ENCODE results near the gene KDELR1. TPM values are rescaled to one million over a fixed set of nuclear protein-coding genes. Genes with fewer than 3 reads are reported as not detected.

Gene KDELR1
- total and polyA plus RNA-seq, 8 donors: 58.7 to 113 (median 83.3) TPM

- no peak for ATAC-seq
- intact Hi-C loops (cut with DNase I): no loop called here
- Histone ChIP-seq H3K27me3 (no peaks in the 10 kb centered on the region), H3K36me3 (no peaks in the 10 kb centered on the region), H3K4me3 (no peak overlapping the region), H3K4me1 (no peaks in the 10 kb centered on the region), H3K9me3 (no peaks in the 10 kb centered on the region), H3K27ac (no peak overlapping the region)
- no peak for FAIRE-seq
- 93% methylated on average over 5 of the region's 5 CpGs for WGBS, 2 donors
- DNase-seq: no peak
- no peak for TF ChIP-seq CTCF (IDR thresholded peaks at IDR 0.05)
These were observed 32.2 kb downstream of the KDELR1 start for GRCh38 chr19:48359123-48359522.

GRCh38 chr19:48355365-48355954 lies 35.9 kb downstream of the KDELR1 start:
- DNase-seq (no peak), FAIRE-seq (no peak), ATAC-seq (no peak)
- Histone ChIP-seq H3K4me3 (no peak overlapping the region), H3K4me1 (no peaks in the 10 kb centered on the region), H3K36me3 (no peaks in the 10 kb centered on the region), H3K9me3 (no peaks in the 10 kb centered on the region), H3K27ac (no peak overlapping the region), H3K27me3 (no peaks in the 10 kb centered on the region)
- WGBS, 2 donors: 87 to 88% methylated on average over 12 of the region's 12 CpGs
- TF ChIP-seq CTCF (IDR thresholded peaks at IDR 0.05): no peak
- intact Hi-C loops (cut with DNase I): no loop called here

GRCh38 chr19:48354332-48354992 lies 36.9 kb downstream of the KDELR1 start:
- peak in 2 of 4 donors; percentile 44 to 58 for ATAC-seq
- intact Hi-C loops (cut with DNase I): no loop called here
- no peak for TF ChIP-seq CTCF (IDR thresholded peaks at IDR 0.05)
- H3K27me3 ChIP-seq: no peaks in the 10 kb centered on the region
- WGBS, 2 donors: 77 to 80% methylated on average over 15 of the region's 15 CpGs
- H3K36me3 ChIP-seq: no peaks in the 10 kb centered on the region
- no peaks in the 10 kb centered on the region for H3K4me1 ChIP-seq
- DNase-seq: no peak
- H3K4me3 ChIP-seq: no peak overlapping the region
- no peak overlapping the region for H3K27ac ChIP-seq
- FAIRE-seq: no peak
- H3K9me3 ChIP-seq: no peaks in the 10 kb centered on the region

GRCh38 chr19:48353677-48354076 lies 37.7 kb downstream of the KDELR1 start:
- no peak for ATAC-seq
- Histone ChIP-seq H3K27ac (no peak overlapping the region), H3K9me3 (no peaks in the 10 kb centered on the region), H3K4me3 (no peak overlapping the region), H3K27me3 (no peaks in the 10 kb centered on the region), H3K36me3 (no peaks in the 10 kb centered on the region), H3K4me1 (no peaks in the 10 kb centered on the region)
- intact Hi-C loops (cut with DNase I): no loop called here
- no peak for TF ChIP-seq CTCF (IDR thresholded peaks at IDR 0.05)
- 83 to 93% methylated on average over 5 of the region's 5 CpGs for WGBS, 2 donors
- no peak for DNase-seq
- FAIRE-seq: no peak

GRCh38 chr19:48351341-48351752 lies 40.0 kb downstream of the KDELR1 start:
- Histone ChIP-seq H3K4me3 (no peak overlapping the region), H3K36me3 (no peaks in the 10 kb centered on the region), H3K27ac (no peak overlapping the region), H3K9me3 (no peaks in the 10 kb centered on the region), H3K27me3 (no peaks in the 10 kb centered on the region), H3K4me1 (no peaks in the 10 kb centered on the region)
- FAIRE-seq (no peak), ATAC-seq (peak; percentile 74 to 87 (median 82)), DNase-seq (peak in 5 of 6 donors; percentile 56 to 92 (median 82))
- intact Hi-C loops (cut with DNase I): no loop called here
- 41 to 45% methylated on average over 6 to 8 of the region's 8 CpGs for whole genome bisulfite sequencing, 2 donors
- peak; percentile 66 to 77 (median 74) for TF ChIP-seq CTCF (IDR thresholded peaks at IDR 0.05)
